ENCODE measurements around the gene FOXB1.

Gene FOXB1

GRCh38 chr15:60021589-60022378 lies 17.7 kb downstream of the FOXB1 start:
- DNase-seq = no peak

- no peak for DNase-seq
Measured at GRCh38 chr15:60022379-60022741, 18.2 kb downstream of the FOXB1 start.

- no peak for DNase-seq
Measured at GRCh38 chr15:60026555-60026954, 22.4 kb downstream of the FOXB1 start.

- no peak for DNase-seq
Measured at GRCh38 chr15:60035344-60035743, 31.2 kb downstream of the FOXB1 start.

GRCh38 chr15:60039316-60039715 lies 35.2 kb downstream of the FOXB1 start:
- DNase-seq = no peak

GRCh38 chr15:60043744-60044435 lies 39.8 kb downstream of the FOXB1 start:
- no peak for DNase-seq

- no peak for DNase-seq
Measured at GRCh38 chr15:60044636-60045270, 40.6 kb downstream of the FOXB1 start.

GRCh38 chr15:60047701-60048100 lies 43.6 kb downstream of the FOXB1 start:
- DNase-seq = no peak

- DNase-seq = no peak
Measured at GRCh38 chr15:60049948-60050347, 45.8 kb downstream of the FOXB1 start.

GRCh38 chr15:60052796-60053195 lies 48.7 kb downstream of the FOXB1 start:
- DNase-seq = no peak

- no peak for DNase-seq
Measured at GRCh38 chr15:60054472-60054871, 50.4 kb downstream of the FOXB1 start.

All from NCI-H1436 (cell line).